Activated CD4-positive, CD25-positive, alpha-beta regulatory T cell (primary cell): ENCODE measurements around the gene DYNLL2.
"Not testable (repeated sequence)": the region's sequence is repeated elsewhere in the genome, so short reads cannot be mapped to it uniquely, and the experiment has no call there.

Experiments used
- DNase-seq, 4 experiments: peaks; one replicate each; lab custom pipeline; 2025; lab: John Stamatoyannopoulos, UW

DYNLL2 gene

GRCh38 chr17:58082870-58083490, at the start of gene DYNLL2:
DYNLL2 (plus strand) TSS chr17:58083419; CDS start chr17:58087091, 3,672 bp downstream.
- DNase-seq = peak; percentile 81 to 85 (median 83)

DNA sequence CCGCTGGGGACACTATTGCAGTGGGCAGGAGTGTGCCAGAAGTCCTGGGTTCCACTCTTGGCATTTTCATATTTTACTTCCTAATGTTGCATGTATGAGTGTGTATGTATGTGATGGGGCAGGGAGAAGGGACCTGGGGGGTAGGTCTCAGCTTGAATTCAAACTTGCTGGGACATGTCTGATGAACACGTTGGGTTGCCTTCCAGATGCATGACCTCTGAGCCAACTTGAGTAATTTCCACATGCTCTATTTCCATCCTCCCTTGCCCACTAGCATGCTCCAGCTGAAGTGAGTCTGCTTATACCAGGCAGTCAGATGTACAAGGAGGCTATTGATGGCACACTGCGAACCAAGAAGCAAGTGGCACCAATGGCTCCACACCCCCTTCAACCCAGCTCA, 43.2 kb upstream of the DYNLL2 start:
- DNase-seq = no peak

DNA sequence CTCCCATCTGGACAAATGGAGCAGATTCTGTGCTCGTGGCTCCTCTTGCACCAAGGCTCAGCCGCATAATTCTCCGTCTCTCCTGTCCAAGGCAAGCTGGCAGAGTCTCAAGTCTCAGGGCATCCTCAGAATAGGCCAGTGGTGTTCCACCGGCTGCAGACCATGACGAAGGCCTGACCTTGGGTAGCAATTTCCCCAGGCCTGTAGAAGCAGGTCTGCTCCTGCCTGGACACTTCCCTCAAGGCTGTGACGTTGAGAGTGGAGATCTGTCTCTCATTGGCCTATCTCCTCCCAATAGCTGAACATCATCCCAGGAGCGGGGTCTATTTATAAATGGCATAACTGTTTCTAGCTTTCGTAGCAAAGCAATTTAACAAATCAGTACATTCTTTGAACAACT, 42.8 kb upstream of the DYNLL2 start:
- DNase-seq = no peak

- no peak for DNase-seq
Observed at GRCh38 chr17:58041161-58041560, 42.1 kb upstream of the DYNLL2 start.

DNA sequence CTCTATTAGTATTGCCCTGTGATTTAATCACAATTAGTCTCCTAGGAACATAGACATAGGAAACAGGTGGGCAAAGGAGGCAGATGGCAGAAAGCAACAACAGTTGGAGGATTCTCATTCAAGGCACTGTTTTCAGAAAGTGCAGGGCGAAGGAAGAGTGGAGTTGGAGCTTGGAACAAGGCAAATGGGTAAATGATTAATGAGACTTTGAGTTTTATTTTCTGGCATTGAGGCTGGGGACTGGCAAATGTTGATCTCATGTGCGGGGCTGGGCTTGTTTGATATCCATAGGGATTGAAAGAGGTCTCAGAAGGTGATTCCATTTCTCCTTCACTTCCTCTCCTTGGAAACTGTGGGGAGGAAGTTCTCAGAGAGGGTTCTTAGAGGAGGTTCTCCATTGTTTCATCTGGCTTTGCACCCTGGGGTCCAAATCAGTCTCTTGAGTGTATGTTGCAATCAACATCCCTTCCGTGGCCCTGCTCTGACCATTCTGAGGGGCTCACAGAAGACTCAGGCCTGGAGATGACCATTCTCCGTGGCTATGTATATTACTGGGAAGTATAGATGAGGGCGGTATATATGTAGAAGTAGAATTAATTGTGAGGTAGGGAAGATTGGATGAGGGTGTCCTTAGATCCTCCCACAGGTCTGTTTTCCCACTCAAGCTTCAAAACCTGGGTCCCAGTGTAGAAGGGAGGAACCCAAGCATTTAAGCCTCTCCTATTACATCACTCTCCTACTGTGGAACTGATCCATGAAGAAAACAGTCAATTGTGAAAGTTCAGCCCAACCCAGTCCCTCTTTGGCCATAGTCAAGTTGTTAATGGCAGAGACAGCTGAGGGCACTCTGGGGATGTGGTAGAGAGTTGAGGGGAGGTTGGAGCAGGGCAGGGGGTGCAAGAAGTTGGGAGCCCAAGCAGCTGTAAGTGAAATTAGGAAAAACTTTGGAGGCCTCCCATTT, 39.7 kb upstream of the DYNLL2 start:
- DNase-seq = no peak

- not testable (repeated sequence) for DNase-seq
Observed at GRCh38 chr17:58044256-58044655, 39.0 kb upstream of the DYNLL2 start.

DNA sequence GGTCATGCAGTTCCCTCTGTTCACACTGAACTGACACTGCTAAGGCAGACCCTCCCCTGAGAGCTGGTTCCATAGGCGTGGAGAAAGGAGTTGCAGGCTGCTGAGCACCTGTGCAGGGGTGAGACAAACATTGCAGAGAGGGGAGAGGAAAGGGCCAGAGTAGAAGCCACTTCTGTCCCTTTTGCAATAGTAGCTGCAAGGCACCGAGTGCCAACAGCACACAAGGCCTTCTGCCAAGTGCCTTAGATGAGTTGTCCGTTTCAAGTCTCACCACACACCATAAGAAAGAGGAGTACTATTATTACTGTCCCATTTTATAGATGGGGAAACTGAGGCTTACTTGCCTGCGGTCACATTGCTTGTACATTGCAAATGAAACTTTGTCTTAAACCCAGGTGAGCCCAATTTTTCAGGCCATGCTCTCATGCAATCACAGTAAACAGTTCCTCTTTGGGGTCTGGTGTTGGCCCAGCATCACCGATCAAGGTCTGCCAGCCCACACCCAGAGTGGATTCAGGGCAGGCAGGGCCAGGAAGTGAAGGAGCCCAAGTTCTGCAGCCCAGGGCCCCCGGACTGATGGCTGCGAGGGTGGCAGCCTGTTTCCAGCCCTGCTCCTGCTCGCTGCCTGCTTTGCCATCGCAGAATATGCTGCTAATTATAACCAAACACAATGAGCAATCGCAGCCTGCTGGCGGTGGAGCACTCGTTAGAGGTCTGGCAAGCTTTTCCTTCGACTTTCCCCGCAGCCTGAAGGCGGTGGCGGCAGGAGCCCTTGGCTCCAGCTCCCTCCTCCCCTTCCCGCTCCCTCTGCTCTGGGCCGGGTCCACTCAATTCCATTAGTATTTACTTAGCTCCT, 36.8 kb upstream of the DYNLL2 start:
- DNase-seq = no peak

DNA sequence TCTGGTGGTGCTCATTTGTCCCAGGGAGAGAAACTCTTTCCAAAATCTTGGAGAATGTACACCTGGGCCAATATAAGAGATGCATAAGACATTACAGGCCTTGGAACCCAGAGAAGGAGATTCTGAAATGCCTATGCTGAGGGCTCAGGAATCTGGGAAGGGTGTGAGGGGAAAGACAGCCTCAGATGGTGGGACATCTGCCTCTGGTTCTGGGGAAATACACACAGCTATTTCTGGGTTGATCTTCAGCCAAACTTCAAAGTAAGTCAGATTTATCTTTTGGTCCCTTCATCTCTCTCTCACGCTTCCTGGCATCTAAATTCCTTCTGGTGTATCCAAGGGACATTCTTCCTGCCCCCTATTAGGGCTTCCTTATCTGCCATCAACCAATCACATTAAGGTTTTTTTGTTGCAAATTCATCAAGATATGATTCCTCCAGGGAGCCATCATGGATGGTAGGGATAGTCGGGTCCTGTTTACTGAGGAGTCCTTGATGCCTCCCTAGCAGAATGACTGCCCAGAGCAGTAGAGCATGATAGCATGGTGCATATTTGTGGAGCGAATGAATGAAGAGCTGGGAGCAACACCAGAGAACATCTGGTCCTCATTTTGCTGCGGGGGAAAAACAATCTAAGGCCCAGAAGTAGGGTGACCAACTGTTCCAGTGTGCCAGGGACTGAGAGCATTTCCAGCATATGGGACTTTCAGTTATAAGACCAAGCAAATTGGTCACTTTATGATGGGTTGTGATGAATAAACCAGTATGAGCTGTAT, 35.7 kb upstream of the DYNLL2 start:
- DNase-seq = no peak

DNA sequence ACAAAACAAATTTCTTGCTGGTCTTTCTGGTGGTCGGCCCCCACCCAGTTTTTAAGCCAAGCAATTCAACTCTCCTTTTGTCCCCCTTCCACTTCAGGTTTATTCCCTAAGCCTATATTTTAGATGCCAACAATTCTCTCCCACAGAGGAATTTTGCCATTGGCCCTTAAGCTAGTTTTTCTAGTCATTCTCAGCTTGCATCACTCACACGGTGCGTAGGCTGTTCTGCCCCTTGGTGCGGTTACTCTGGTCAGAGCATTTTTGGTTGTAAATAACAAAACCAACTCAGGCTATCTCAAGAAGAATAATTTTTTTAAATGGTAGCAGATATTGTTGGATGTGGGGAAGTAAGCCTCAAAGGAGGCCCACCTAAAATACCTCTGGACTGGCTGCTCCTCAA, 33.7 kb upstream of the DYNLL2 start:
- no peak for DNase-seq

- DNase-seq = no peak
Observed at GRCh38 chr17:58050966-58051365, 32.3 kb upstream of the DYNLL2 start.

- no peak for DNase-seq
Observed at GRCh38 chr17:58051468-58051867, 31.8 kb upstream of the DYNLL2 start.

DNA sequence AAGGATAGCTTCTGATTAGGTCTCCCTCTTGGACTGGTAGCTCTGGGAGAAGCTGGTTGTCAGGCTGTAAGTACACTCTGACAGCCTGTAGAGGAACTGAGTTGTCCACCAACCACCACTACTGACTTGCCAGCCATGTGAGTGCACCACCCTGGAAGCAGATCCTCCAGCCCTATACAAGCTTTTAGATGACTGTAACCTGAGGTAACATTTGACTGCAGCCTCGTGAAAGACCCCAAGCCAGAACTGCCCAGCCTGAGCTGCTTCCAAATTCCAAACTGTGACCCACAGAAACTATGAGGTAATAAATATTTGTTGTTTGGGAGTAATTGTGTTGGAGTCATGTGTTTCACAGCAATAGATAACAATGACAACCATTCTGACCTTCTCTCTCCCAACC, 30.8 kb upstream of the DYNLL2 start:
- no peak for DNase-seq

DNA sequence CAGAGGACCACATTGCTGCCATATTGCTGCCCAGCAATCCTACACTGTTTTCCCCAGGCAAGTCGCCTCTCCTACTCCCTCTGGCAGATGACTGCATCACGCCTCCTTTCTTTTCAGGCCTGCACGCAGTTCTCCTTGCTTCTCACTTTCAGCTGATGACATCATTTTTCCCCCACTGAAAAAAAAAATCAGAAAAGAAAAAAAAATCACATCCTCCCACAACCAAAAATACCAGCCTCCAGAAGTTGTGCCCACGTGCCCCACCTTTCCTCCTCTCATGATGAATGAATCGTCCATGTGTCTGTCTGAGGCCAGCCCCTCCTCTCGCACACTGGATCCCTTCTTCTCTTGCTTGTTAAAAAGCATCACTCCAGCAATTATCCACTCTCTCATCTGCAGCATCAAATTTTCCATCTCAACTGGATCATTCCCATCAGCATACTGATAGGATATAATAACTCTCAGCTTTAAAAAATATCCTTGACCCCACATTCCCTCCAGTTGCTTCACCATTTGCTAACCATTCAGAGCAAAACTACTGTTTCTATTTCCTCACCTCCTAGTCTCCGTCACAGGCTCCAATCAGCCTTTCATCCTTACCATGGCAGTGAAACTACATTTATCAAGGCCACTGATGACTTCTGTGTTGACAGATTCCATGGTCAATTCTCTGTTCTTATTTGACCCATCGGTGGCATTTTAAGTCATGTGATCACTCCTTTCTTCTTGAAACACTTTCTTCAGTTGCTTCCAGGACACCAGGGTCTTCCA, 30.1 kb upstream of the DYNLL2 start:
- DNase-seq = no peak

DNA sequence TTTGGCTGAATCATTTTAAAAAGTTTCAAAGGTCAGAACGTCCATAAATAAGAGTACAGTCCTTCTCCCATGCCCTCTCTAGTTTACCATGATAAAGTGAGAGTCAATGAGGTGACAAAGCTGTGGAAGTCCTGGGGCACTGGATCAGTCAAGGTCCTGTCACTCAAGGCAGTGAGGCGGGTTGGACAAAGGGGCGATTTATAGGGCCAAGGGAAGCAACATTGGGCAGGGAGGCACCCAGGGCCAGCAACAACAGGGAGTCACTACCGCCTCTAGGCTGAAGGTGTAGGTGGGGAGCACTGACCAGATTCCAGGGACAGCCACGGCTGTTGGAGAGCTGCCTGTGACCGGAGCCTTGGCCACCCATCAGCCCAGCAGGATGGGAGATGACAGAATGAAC, 28.6 kb upstream of the DYNLL2 start:
- DNase-seq = no peak

GRCh38 chr17:58056476-58056875, 26.7 kb upstream of the DYNLL2 start:
- no peak for DNase-seq

DNA sequence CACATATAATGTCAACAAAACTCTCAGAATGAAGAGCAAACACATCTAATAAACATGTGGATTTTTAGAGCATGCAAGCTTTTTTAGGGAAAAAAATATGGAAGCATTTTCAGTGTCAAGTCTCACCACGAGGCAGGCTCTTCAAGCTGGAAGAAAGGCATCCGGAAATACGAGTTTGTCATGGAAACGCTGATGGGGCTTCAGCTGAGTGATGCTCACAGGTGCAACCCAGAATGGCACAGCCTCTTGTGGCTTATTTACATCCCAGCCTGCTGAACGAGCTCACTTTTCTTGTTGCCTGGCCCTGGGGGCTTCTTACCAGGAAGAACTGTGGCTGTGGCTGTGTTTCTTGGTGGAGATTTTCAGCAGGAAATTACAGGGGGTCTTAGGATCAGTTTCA, 24.1 kb upstream of the DYNLL2 start:
- no peak for DNase-seq

GRCh38 chr17:58060596-58061191, 22.5 kb upstream of the DYNLL2 start:
- DNase-seq = no peak

GRCh38 chr17:58061672-58062071, 21.5 kb upstream of the DYNLL2 start:
- DNase-seq = no peak

DNA sequence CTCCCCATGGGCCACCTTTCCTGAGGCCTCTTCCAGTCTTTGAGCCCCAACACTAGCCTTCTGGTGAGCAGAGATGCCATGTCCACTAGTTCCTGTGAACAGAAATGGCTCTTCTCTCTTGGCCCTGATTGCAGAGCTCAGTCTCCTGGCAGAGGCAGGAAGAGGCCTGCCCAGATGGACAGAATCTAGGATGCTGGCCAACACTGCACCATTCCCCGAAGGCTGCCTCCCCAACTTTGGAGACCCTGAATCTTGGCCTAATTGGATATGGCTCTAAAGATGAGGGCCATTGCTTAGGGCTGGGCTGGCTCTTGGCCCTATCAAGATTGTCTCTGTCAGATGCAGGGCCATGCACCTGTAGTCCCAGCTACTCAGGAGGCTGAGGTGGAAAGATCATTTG, 18.0 kb upstream of the DYNLL2 start:
- no peak for DNase-seq

- DNase-seq = no peak
Observed at GRCh38 chr17:58066401-58066800, 16.8 kb upstream of the DYNLL2 start.
